ACC112 (cell line): Measurements from ENCODE around the gene KCNK5.

Experiments
- H2AFZ ChIP-seq: fragments of 200-600 bp; sonication (generic); one replicate; pipeline ENCODE4 v1.6.0; 2017; ENCODE audit warnings: antibody characterized with exemption, low read length; ENCODE audit not compliant: unreplicated experiment
- H3K27ac ChIP-seq: fragments of 200-600 bp; sonication (generic); 2 replicates; pipeline ENCODE4 v1.5.1; 2014; ENCODE audit warnings: low read depth, mild to moderate bottlenecking, antibody characterized with exemption, low read length, moderate library complexity
- H3K27me3 ChIP-seq: fragments of 200-600 bp; sonication (generic); 2 replicates; pipeline ENCODE4 v1.6.1; 2014; ENCODE audit warnings: mild to moderate bottlenecking, antibody characterized with exemption, low read length, moderate library complexity, mixed read lengths; ENCODE audit not compliant: insufficient read depth
- H3K36me3 ChIP-seq: fragments of 200-600 bp; sonication (generic); 2 replicates; pipeline ENCODE4 v1.6.1; 2016; ENCODE audit warnings: mild to moderate bottlenecking, antibody characterized with exemption, low read length, moderate library complexity, mixed read lengths; ENCODE audit not compliant: insufficient read depth
- H3K4me1 ChIP-seq: fragments of 200-600 bp; sonication (generic); one replicate; pipeline ENCODE4 v1.6.1; 2016; ENCODE audit warnings: low read length, mixed read lengths; ENCODE audit not compliant: insufficient read depth, unreplicated experiment, control insufficient read depth
- H3K4me3 ChIP-seq: fragments of 200-600 bp; sonication (generic); 2 replicates; pipeline ENCODE4 v1.5.1; 2014; ENCODE audit warnings: mild to moderate bottlenecking, low read depth, low read length
- H3K79me2 ChIP-seq: fragments of 200-600 bp; sonication (generic); one replicate; pipeline ENCODE4 v1.6.0; 2016; ENCODE audit warnings: low read length; ENCODE audit not compliant: control insufficient read depth, unreplicated experiment, insufficient read depth

The KCNK5 gene

GRCh38 chr6:39225946-39226437 is 3.3 kb downstream of the KCNK5 start:
- no peak overlapping the region for H3K4me3 ChIP-seq
- no peak overlapping the region for H2AFZ ChIP-seq
- peaks cover 40% of the 10 kb centered on the region for H3K27me3 ChIP-seq
- no peaks in the 10 kb centered on the region for H3K79me2 ChIP-seq
- H3K36me3 ChIP-seq: no peaks in the 10 kb centered on the region
- H3K27ac ChIP-seq: no peak overlapping the region
- H3K4me1 ChIP-seq: no peaks in the 10 kb centered on the region

- Histone ChIP-seq H3K4me1 (no peaks in the 10 kb centered on the region), H3K79me2 (no peaks in the 10 kb centered on the region), H3K27me3 (peaks cover 37% of the 10 kb centered on the region), H3K36me3 (no peaks in the 10 kb centered on the region), H2AFZ (no peak overlapping the region), H3K4me3 (no peak overlapping the region), H3K27ac (no peak overlapping the region)
These were observed 3.7 kb downstream of the KCNK5 start for GRCh38 chr6:39225543-39225942.

DNA sequence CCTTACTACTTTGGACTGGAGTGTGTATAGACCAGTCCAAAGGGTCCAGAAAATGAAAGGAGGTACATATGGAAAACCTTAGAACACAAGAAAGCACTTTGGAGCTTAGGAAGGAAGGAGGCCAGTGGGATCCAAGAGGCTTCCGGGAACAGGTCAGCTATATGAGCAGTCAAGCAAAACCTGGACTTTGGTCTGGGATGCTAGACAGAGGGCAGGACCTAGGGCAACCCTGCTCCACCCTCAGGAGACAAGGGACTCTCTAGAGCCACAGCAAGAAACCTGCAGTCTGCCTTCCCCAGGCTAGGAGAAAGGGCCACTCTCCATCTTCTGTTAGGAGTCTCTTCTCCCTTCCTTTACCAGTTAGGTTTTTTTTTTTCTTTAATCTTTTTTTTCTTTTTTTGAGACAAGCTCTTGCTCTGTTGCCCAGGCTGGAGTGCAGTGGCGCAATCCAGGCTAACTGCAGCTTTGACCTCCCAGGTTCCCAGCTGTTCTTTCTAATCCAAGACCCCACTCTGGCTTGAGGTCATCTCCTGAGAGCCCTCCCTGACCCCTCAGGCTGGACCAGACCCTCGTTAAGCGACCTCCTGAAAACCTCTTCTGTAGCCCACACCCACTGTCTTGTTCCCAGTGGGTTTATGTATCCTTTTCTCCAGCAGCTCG is 4.6 kb downstream of the KCNK5 start:
- H3K4me1 ChIP-seq: no peaks in the 10 kb centered on the region
- no peak overlapping the region for H3K4me3 ChIP-seq
- no peaks in the 10 kb centered on the region for H3K36me3 ChIP-seq

DNA sequence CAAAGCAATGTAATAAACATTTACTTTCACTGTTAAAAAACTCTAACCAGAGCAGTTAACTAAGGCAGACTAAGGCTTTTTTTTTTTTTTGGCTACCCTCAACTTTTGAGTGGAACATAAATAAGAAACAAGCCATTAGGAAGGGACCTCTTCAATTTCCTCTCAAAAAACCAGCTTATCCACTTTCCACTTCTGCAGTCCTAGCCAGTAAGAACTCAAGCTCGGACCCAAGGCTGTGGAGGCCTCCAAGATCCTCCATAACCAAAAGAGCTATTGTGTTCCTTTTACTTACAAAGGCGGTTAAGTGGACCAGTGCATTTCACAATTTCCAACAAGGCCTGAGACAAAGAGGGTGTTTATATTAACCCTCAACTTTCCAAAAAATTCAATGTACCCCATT is 5.3 kb downstream of the KCNK5 start:
- H3K4me1 ChIP-seq: no peaks in the 10 kb centered on the region
- no peak overlapping the region for H3K27ac ChIP-seq
- no peaks in the 10 kb centered on the region for H3K36me3 ChIP-seq
- H3K4me3 ChIP-seq: no peak overlapping the region
- H3K79me2 ChIP-seq: no peaks in the 10 kb centered on the region
- H3K27me3 ChIP-seq: peaks cover 27% of the 10 kb centered on the region
- H2AFZ ChIP-seq: no peak overlapping the region

More for the DNA sequence above, 4.6 kb downstream of the KCNK5 start:
- Histone ChIP-seq H3K27ac (no peak overlapping the region), H2AFZ (no peak overlapping the region), H3K27me3 (peaks cover 34% of the 10 kb centered on the region), H3K79me2 (no peaks in the 10 kb centered on the region)

DNA sequence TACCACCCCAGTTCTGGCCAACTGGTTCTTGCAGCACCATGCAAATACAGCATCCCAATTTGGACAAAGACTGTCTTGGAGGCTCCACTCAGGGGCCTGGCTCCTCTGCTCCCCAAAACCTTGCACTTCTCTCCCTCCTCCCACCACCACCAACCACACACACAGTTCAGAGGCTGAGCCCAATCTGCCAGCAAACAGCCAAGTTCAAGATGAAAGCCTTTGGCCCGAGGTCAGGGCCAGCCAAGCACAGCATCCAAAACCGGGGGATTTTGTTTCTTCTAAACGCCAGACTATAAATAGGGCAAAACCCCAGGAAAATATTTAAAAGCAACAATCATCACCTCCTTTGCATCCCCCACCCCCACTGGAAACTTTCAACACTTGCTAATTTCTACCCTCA is 5.7 kb downstream of the KCNK5 start:
- no peaks in the 10 kb centered on the region for H3K36me3 ChIP-seq
- H3K79me2 ChIP-seq: no peaks in the 10 kb centered on the region
- H3K4me3 ChIP-seq: no peak overlapping the region
- no peak overlapping the region for H3K27ac ChIP-seq
- peaks cover 23% of the 10 kb centered on the region for H3K27me3 ChIP-seq
- H2AFZ ChIP-seq: no peak overlapping the region
- no peaks in the 10 kb centered on the region for H3K4me1 ChIP-seq

DNA sequence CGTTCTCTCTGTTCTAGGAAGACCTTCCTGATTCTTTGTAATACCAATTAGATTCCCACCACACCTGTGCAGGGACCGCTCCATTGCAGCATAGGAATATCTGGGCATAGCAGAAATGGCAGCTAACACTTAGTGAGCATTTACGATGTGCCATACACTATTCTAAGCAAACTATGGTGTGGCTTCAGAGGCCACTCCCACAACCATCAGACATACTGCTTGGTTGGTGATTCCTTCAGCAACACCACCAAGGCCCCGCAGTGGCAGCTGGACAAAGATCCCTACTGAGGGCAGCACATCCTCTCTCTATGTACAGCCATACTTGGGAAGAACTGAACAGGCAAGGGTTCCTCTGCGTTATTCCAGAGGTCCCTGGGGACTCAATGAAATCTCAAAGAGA is 6.2 kb downstream of the KCNK5 start:
- no peak overlapping the region for H3K27ac ChIP-seq
- peaks cover 18% of the 10 kb centered on the region for H3K27me3 ChIP-seq
- no peaks in the 10 kb centered on the region for H3K36me3 ChIP-seq
- H3K4me1 ChIP-seq: no peaks in the 10 kb centered on the region
- no peak overlapping the region for H3K4me3 ChIP-seq
- H2AFZ ChIP-seq: no peak overlapping the region
- H3K79me2 ChIP-seq: no peaks in the 10 kb centered on the region

DNA sequence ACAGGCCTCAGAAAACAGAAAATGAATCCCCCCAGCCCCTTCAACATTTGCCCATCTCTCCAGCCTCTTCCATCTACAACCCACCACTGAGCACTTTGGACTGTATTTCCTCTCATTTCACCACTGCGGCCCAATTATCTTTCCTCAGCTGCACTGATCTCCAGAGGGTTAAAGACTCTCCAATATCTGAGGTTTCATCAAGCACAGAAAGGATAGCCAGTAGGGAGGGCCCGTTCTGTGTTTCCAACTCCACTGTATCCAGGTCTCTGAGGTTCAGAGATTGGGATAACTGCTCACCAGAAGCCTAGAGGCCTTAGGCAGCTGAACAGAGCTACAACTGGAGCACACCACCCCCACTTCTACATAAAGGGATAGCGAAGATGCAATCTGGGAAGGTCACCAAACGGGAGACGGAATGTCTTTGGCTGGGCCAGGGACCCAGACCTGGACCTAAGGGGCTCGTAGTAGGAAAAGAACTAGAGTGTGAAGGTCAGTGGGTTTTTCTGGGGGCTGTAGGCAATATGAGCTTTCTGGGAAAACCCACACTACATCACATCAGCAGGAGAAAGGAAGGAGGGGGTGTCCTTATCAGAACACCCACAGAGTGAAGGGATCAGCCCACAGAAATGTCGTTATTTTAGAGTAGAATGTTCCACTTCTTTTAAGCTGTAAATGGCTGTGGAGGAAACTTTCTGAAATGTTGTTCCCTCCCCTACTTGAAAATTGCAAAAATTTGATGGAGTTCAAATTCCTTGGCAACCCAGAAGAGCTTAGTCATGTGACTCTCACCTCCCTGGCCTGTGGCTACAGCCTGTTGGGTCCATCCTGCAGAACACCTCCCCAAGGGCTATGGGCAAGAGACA is 7.3 kb downstream of the KCNK5 start:
- Histone ChIP-seq H2AFZ (no peak overlapping the region), H3K4me3 (no peak overlapping the region), H3K27me3 (peaks cover 7% of the 10 kb centered on the region; the same call in 1 of the 2 replicates), H3K79me2 (no peaks in the 10 kb centered on the region), H3K4me1 (no peaks in the 10 kb centered on the region), H3K27ac (no peak overlapping the region), H3K36me3 (no peaks in the 10 kb centered on the region)

DNA sequence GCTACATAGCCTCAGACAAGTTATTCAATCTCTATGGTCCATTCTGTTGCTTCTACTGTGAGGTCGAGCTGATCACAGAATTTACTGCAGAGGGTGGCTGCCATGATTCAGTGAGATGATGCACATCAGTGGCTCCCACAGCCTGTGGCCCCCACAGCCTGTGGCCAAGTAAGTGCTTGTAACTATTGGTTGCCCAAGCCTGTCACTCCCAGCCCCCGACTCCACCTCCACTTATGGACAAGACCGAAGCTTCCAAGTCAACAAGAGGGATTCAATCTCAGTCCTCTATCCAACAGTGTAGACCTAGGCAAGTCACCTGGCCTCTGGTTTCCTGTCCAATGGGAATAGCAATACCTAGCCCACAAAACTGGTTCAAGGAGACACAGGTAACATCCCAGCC is 8.2 kb downstream of the KCNK5 start:
- H3K79me2 ChIP-seq: no peaks in the 10 kb centered on the region
- no peaks in the 10 kb centered on the region for H3K4me1 ChIP-seq
- H3K27ac ChIP-seq: no peak overlapping the region
- H3K27me3 ChIP-seq: no peaks in the 10 kb centered on the region
- H2AFZ ChIP-seq: no peak overlapping the region
- no peak overlapping the region for H3K4me3 ChIP-seq
- H3K36me3 ChIP-seq: no peaks in the 10 kb centered on the region

GRCh38 chr6:39218868-39219567 is 10.3 kb downstream of the KCNK5 start:
- Histone ChIP-seq H3K79me2 (no peaks in the 10 kb centered on the region), H3K27me3 (no peaks in the 10 kb centered on the region), H3K4me3 (no peak overlapping the region), H2AFZ (no peak overlapping the region), H3K36me3 (no peaks in the 10 kb centered on the region), H3K27ac (no peak overlapping the region), H3K4me1 (no peaks in the 10 kb centered on the region)

- no peaks in the 10 kb centered on the region for H3K36me3 ChIP-seq
- H3K79me2 ChIP-seq: no peaks in the 10 kb centered on the region
- H3K4me3 ChIP-seq: no peak overlapping the region
- H3K27me3 ChIP-seq: no peaks in the 10 kb centered on the region
- H2AFZ ChIP-seq: no peak overlapping the region
- no peak overlapping the region for H3K27ac ChIP-seq
- H3K4me1 ChIP-seq: no peaks in the 10 kb centered on the region
These were observed 12.0 kb downstream of the KCNK5 start for GRCh38 chr6:39217177-39217864.
